ENCODE data around the gene PCSK1N. TPM values are rescaled to one million over a fixed set of nuclear protein-coding genes. Genes with fewer than 3 reads are reported as not detected.
A peak's percentile ranks its signal among the peaks of the same experiment; 100 is the strongest.

PCSK1N gene
- total and polyA plus RNA-seq, 9 of the 15 experiments (the other 6 are each of a cell fraction or from before 2014, with no cell fraction given), result 0.07 to 0.55 (median 0.54) TPM; not detected in 6

DNA sequence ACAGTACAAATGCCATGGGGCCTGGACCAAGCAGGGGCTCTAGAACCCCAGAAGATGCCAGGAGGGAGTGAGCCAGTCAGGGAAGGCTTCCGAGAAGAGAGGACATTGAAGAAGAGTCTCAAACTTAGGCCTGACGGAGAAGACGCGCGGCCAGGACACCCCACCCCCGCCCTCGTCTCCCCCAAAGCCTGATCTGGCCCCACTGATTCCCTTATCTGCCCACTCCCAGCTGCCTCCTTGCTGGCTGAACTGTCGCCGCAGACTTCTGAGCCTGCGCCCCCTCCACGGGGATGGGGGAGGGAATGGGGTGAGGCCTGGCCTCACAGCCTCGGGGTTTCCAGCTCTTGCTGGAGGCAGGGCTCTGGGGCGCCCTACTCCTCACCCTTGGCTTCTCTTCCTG, 52.6 kb downstream of the PCSK1N start (continued):
- TF ChIP-seq, protein P1, sequence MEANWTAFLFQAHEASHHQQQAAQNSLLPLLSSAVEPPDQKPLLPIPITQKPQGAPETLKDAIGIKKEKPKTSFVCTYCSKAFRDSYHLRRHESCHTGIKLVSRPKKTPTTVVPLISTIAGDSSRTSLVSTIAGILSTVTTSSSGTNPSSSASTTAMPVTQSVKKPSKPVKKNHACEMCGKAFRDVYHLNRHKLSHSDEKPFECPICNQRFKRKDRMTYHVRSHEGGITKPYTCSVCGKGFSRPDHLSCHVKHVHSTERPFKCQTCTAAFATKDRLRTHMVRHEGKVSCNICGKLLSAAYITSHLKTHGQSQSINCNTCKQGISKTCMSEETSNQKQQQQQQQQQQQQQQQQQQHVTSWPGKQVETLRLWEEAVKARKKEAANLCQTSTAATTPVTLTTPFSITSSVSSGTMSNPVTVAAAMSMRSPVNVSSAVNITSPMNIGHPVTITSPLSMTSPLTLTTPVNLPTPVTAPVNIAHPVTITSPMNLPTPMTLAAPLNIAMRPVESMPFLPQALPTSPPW (CRISPR knock-in tag; IDR thresholded peaks at IDR 0.05), result peak; percentile 98
- TF ChIP-seq CEBPG (CRISPR knock-in tag; IDR thresholded peaks at IDR 0.05) (no peak), CEBPG (tag; conservative IDR thresholded peaks at IDR 0.05 in 1 of 2, IDR thresholded peaks at IDR 0.05 in 1 of 2) (no peak), ZNF217 (CRISPR knock-in tag; IDR thresholded peaks at IDR 0.05) (no peak), CC2D1A (IDR thresholded peaks at IDR 0.05) (peak; percentile 92; the same call in 1 of the 2 replicates), ESRRA (IDR thresholded peaks at IDR 0.05; ENCODE audit: borderline replicate concordance, low read depth) (peak; percentile 65; the same call in 1 of the 2 replicates), HDGF (IDR thresholded peaks at IDR 0.05) (no peak), TBL1XR1 (IDR thresholded peaks at IDR 0.05; ENCODE audit: low read length in 2 of 2) (peak; percentile 94 to 97), RBM25 (IDR thresholded peaks at IDR 0.05; ENCODE audit: low read depth, low read length, severe bottlenecking) (peak; percentile 71), KHSRP (IDR thresholded peaks at IDR 0.05) (peak; percentile 63; the same call in 1 of the 2 replicates), MYC (IDR thresholded peaks at IDR 0.05; ENCODE audit: low read depth, low read length) (peak; percentile 74), MYC (CRISPR knock-in tag; IDR thresholded peaks at IDR 0.05; ENCODE audit: borderline replicate concordance, low read depth) (no peak), ZNF124 (CRISPR knock-in tag; IDR thresholded peaks at IDR 0.05) (no peak), RFX5 (IDR thresholded peaks at IDR 0.05; ENCODE audit: low read depth, low read length) (no peak), SIRT6 (IDR thresholded peaks at IDR 0.05; ENCODE audit: low read depth, low read length) (no peak), CREB1 (IDR thresholded peaks at IDR 0.05) (peak; percentile 64; the same call in 1 of the 2 replicates), CREB1 (CRISPR knock-in tag; IDR thresholded peaks at IDR 0.05) (peak; percentile 58; the same call in 1 of the 2 replicates)
- TF ChIP-seq, protein P2, sequence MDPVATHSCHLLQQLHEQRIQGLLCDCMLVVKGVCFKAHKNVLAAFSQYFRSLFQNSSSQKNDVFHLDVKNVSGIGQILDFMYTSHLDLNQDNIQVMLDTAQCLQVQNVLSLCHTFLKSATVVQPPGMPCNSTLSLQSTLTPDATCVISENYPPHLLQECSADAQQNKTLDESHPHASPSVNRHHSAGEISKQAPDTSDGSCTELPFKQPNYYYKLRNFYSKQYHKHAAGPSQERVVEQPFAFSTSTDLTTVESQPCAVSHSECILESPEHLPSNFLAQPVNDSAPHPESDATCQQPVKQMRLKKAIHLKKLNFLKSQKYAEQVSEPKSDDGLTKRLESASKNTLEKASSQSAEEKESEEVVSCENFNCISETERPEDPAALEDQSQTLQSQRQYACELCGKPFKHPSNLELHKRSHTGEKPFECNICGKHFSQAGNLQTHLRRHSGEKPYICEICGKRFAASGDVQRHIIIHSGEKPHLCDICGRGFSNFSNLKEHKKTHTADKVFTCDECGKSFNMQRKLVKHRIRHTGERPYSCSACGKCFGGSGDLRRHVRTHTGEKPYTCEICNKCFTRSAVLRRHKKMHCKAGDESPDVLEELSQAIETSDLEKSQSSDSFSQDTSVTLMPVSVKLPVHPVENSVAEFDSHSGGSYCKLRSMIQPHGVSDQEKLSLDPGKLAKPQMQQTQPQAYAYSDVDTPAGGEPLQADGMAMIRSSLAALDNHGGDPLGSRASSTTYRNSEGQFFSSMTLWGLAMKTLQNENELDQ (CRISPR knock-in tag; IDR thresholded peaks at IDR 0.05; ENCODE audit: borderline replicate concordance), result no peak
- TF ChIP-seq, protein P3, sequence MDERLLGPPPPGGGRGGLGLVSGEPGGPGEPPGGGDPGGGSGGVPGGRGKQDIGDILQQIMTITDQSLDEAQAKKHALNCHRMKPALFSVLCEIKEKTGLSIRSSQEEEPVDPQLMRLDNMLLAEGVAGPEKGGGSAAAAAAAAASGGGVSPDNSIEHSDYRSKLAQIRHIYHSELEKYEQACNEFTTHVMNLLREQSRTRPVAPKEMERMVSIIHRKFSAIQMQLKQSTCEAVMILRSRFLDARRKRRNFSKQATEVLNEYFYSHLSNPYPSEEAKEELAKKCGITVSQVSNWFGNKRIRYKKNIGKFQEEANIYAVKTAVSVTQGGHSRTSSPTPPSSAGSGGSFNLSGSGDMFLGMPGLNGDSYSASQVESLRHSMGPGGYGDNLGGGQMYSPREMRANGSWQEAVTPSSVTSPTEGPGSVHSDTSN (CRISPR knock-in tag; IDR thresholded peaks at IDR 0.05; ENCODE audit: low read depth), result no peak
- TF ChIP-seq, protein P3 (tag; conservative IDR thresholded peaks at IDR 0.05; ENCODE audit: low read depth), result 0 out of 2 replicates have a peak, but pooled peaks have one; percentile 19
- TF ChIP-seq, protein P4, sequence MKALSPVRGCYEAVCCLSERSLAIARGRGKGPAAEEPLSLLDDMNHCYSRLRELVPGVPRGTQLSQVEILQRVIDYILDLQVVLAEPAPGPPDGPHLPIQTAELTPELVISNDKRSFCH (CRISPR knock-in tag; IDR thresholded peaks at IDR 0.05), result no peak
- TF ChIP-seq, protein P4 (tag; IDR thresholded peaks at IDR 0.05), result peak; percentile 81; the same call in 1 of the 2 replicates

All from K562 (cell line).